Trophoblast cell (in vitro differentiated cells and primary cell): ENCODE measurements around the gene TIGAR.

ENCODE experiments used
- DNase-seq, 2 donors: peaks; one replicate each; pipeline ENCODE4 v3.0.0-alpha.2; 2016
- H2AFZ ChIP-seq: 2 replicates; pipeline ENCODE4 v1.6.1; 2013; ENCODE audit warnings: low read length, moderate library complexity, mild to moderate bottlenecking; ENCODE audit not compliant: insufficient read depth, poor library complexity
- H2AK5ac ChIP-seq: 2 replicates; pipeline ENCODE4 v1.6.1; 2013; ENCODE audit warnings: mild to moderate bottlenecking, low read length
- H2BK120ac ChIP-seq: 2 replicates; pipeline ENCODE4 v1.6.1; 2013; ENCODE audit warnings: low read length, mild to moderate bottlenecking, moderate library complexity; ENCODE audit not compliant: insufficient read depth, poor library complexity
- H2BK12ac ChIP-seq: 2 replicates; pipeline ENCODE4 v1.6.1; 2013; ENCODE audit warnings: mild to moderate bottlenecking, low read length, moderate library complexity
- H2BK5ac ChIP-seq: 2 replicates; pipeline ENCODE4 v1.6.1; 2013; ENCODE audit warnings: low read length, low read depth, moderate library complexity, mild to moderate bottlenecking; ENCODE audit not compliant: poor library complexity
- H3K14ac ChIP-seq: 2 replicates; pipeline ENCODE4 v1.6.1; 2013; ENCODE audit warnings: mild to moderate bottlenecking, low read length
- H3K18ac ChIP-seq: 2 replicates; pipeline ENCODE4 v1.6.1; 2013; ENCODE audit warnings: mild to moderate bottlenecking, low read length
- H3K23ac ChIP-seq: 2 replicates; pipeline ENCODE4 v1.6.1; 2013; ENCODE audit warnings: low read length
- H3K27ac ChIP-seq: 2 replicates; pipeline ENCODE4 v1.5.1; 2013; ENCODE audit warnings: low read depth, mild to moderate bottlenecking, inconsistent platforms, low read length, moderate library complexity
- H3K27me3 ChIP-seq: 2 replicates; pipeline ENCODE4 v1.6.1; 2013; ENCODE audit warnings: inconsistent platforms, mild to moderate bottlenecking, low read length, moderate library complexity; ENCODE audit not compliant: insufficient read depth
- H3K36me3 ChIP-seq, 2 experiments: 1 replicate in 1 of 2; 2 replicates in 1 of 2; pipeline ENCODE4 v1.6.1; 2013; ENCODE audit warnings: low read length in 2 of 2, mild to moderate bottlenecking in 2 of 2, moderate library complexity in 1 of 2; ENCODE audit not compliant: insufficient read depth in 2 of 2, control insufficient read depth in 1 of 2
- H3K4ac ChIP-seq: 2 replicates; pipeline ENCODE4 v1.6.1; 2013; ENCODE audit warnings: low read depth, mild to moderate bottlenecking, low read length, moderate library complexity
- H3K4me1 ChIP-seq, 2 experiments: 1 replicate in 1 of 2; 2 replicates in 1 of 2; pipeline ENCODE4 v1.6.1; 2013; ENCODE audit warnings: low read length in 2 of 2, mild to moderate bottlenecking in 2 of 2, moderate library complexity in 1 of 2; ENCODE audit not compliant: insufficient read depth in 2 of 2, control insufficient read depth in 1 of 2
- H3K4me2 ChIP-seq: 2 replicates; pipeline ENCODE4 v1.6.1; 2013; ENCODE audit warnings: inconsistent platforms, mild to moderate bottlenecking, low read length, moderate library complexity
- H3K4me3 ChIP-seq: 2 replicates; pipeline ENCODE4 v1.5.1; 2013; ENCODE audit warnings: mild to moderate bottlenecking, low read depth, low read length, inconsistent platforms
- H3K79me1 ChIP-seq: one replicate; pipeline ENCODE4 v1.6.1; 2013; ENCODE audit warnings: low read length
- H3K79me2 ChIP-seq: 2 replicates; pipeline ENCODE4 v1.6.1; 2013; ENCODE audit warnings: low read length, mild to moderate bottlenecking; ENCODE audit not compliant: control insufficient read depth, insufficient read depth, poor library complexity
- H3K9ac ChIP-seq: 2 replicates; pipeline ENCODE4 v1.6.1; 2013; ENCODE audit warnings: mild to moderate bottlenecking, low read length
- H3K9me3 ChIP-seq: 2 replicates; pipeline ENCODE4 v1.6.1; 2013; ENCODE audit warnings: low read depth, mild to moderate bottlenecking, control low read depth, inconsistent platforms, low read length; ENCODE audit not compliant: insufficient read depth
- H4K12ac ChIP-seq: 2 replicates; pipeline ENCODE4 v1.6.1; 2013; ENCODE audit warnings: low read depth, mild to moderate bottlenecking, low read length, moderate library complexity
- H4K8ac ChIP-seq: 2 replicates; pipeline ENCODE4 v1.6.1; 2013; ENCODE audit warnings: low read depth, mild to moderate bottlenecking, low read length, moderate library complexity
- H4K91ac ChIP-seq: one replicate; pipeline ENCODE4 v1.6.1; 2013; ENCODE audit warnings: low read depth, mild to moderate bottlenecking, low read length, moderate library complexity
- WGBS: extraction: QIAGEN DNeasy Blood & Tissue Kit; methylation state at CpG from one replicate; pipeline ENCODE4 v1.1.7; 2013; ENCODE audit warnings: missing lambda C conversion rate; ENCODE audit not compliant: insufficient read length, insufficient coverage; ENCODE audit errors: extremely low coverage; 5-methylcytosine and 5-hydroxymethylcytosine counted together

Gene TIGAR

DNA sequence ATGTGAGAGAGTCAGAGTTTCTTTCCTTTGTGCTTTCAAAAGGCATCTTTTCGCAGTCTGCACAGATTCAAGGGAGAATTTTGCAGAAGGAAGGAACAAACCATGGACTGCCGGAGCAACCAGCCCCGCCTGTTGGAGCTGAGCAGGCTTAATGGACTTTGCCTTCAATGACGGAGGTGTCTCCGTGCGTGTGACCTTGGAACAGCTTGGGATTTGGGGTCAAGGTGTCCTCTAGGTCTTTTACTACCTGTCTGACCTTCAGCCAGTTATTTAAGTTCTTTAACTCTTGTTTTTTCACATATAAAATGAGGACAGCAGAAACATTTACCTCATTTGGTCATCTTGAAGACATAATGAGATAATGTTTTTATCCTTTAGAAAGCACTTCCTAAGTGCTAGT lies 54.4 kb downstream of the TIGAR start:
- H2BK12ac ChIP-seq, result no peak overlapping the region
- H4K12ac ChIP-seq, result no peak overlapping the region
- no peak overlapping the region for H2AK5ac ChIP-seq
- H2AFZ ChIP-seq, result no peak overlapping the region
- no peak overlapping the region for H2BK120ac ChIP-seq
- H3K4me2 ChIP-seq, result no peak overlapping the region
- H3K79me1 ChIP-seq, result no peaks in the 10 kb centered on the region
- H3K4me3 ChIP-seq, result no peak overlapping the region
- H3K9ac ChIP-seq, result no peak overlapping the region
- H3K79me2 ChIP-seq, result no peaks in the 10 kb centered on the region
- no peak overlapping the region for H3K23ac ChIP-seq
- no peak overlapping the region for H3K18ac ChIP-seq
- no peaks in the 10 kb centered on the region for H3K27me3 ChIP-seq
- H4K8ac ChIP-seq, result no peak overlapping the region
- no peak overlapping the region for H4K91ac ChIP-seq
- no peak overlapping the region for H3K4ac ChIP-seq
- no peak overlapping the region for H2BK5ac ChIP-seq
- WGBS, result no CpG with 5 or more reads among the region's 6 CpGs
- no peak overlapping the region for H3K27ac ChIP-seq
- H3K14ac ChIP-seq, result no peak overlapping the region
- H3K9me3 ChIP-seq, result no peaks in the 10 kb centered on the region
- no peaks in the 10 kb centered on the region for H3K36me3 ChIP-seq
- peaks cover 0 to 3% of the 10 kb centered on the region in 2 experiments for H3K4me1 ChIP-seq
- DNase-seq, result no peak

DNA sequence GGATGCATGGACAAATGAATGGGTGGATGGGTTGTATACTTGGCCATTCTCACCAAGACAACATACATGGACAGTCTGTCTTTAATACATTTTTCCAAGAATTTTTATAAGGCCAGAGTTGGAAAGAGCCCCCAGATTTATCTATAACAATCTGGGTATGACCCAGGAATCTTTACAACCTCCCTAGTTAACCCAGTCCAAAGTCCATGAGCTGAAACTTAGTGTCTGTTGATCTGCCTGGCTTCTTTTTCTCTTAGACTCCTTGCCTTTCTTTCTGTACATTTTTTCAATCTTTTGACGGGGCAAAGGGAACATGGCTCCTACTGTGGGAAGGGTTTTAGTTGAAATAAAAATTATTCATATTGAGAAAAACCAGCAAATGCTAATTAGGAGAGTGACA lies 57.8 kb downstream of the TIGAR start:
- Histone ChIP-seq H2AK5ac (no peak overlapping the region), H3K4me3 (no peak overlapping the region), H3K27ac (no peak overlapping the region), H2AFZ (no peak overlapping the region), H2BK12ac (no peak overlapping the region), H3K14ac (no peak overlapping the region), H4K12ac (no peak overlapping the region), H3K9ac (no peak overlapping the region), H3K4ac (no peak overlapping the region), H3K4me2 (no peak overlapping the region), H3K79me2 (no peaks in the 10 kb centered on the region), H3K18ac (no peak overlapping the region), H3K23ac (no peak overlapping the region), H2BK120ac (no peak overlapping the region), H3K79me1 (no peaks in the 10 kb centered on the region), H3K9me3 (no peaks in the 10 kb centered on the region), H3K27me3 (no peaks in the 10 kb centered on the region), H3K36me3 (no peaks in the 10 kb centered on the region), H4K8ac (no peak overlapping the region), H4K91ac (no peak overlapping the region), H3K4me1 (peaks cover 0 to 3% of the 10 kb centered on the region in 2 experiments), H2BK5ac (no peak overlapping the region)
- no peak for DNase-seq
- WGBS, result no CpG with 5 or more reads among the region's 1 CpG

DNA sequence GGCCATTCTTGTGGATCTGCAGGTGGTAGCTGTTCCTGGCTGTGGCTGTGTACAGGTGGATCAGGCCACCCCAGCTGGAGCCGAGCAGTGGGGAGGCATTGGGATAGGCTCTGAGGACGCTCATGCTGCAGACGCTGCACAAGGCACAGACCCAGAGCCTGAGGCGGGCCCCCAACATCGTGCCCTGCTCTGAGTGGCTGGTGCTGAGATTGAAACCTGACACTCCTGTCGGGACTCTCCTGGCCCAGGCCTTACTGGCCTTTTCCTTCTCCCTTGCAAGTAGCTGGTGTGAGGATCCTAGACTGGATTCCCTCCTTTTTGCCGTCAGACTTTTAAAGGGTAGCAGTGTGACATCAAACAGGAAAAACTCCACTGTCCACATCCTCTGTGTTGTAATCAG lies 58.4 kb downstream of the TIGAR start, which contains the start of gene FGF23:
Gene FGF23, minus strand, starts transcription at position 308 of the 400 bp plus-strand sequence. Its CDS starts 130 bp downstream, at position 178.
- Histone ChIP-seq H2AK5ac (no peak within 1 kb of the TSS), H3K14ac (no peak within 1 kb of the TSS), H3K27ac (no peak within 1 kb of the TSS), H3K79me1 (no peaks in the 10 kb centered on the region), H3K18ac (no peak within 1 kb of the TSS), H2AFZ (no peak within 1 kb of the TSS), H3K4me1 (peaks cover 0 to 3% of the 10 kb centered on the region in 2 experiments), H4K91ac (no peak within 1 kb of the TSS), H3K79me2 (no peaks in the 10 kb centered on the region), H2BK5ac (no peak within 1 kb of the TSS), H4K12ac (no peak within 1 kb of the TSS), H3K4me3 (peak within 1 kb of the TSS; percentile 62), H2BK12ac (no peak within 1 kb of the TSS), H3K4ac (no peak within 1 kb of the TSS), H3K23ac (peak within 1 kb of the TSS; percentile 25), H4K8ac (no peak within 1 kb of the TSS), H3K9ac (no peak within 1 kb of the TSS), H3K4me2 (peak within 1 kb of the TSS; percentile 20), H3K9me3 (no peaks in the 10 kb centered on the region), H2BK120ac (no peak within 1 kb of the TSS), H3K27me3 (no peaks in the 10 kb centered on the region), H3K36me3 (no peaks in the 10 kb centered on the region)
- no peak for DNase-seq
- no CpG with 5 or more reads among the region's 7 CpGs for WGBS

DNA sequence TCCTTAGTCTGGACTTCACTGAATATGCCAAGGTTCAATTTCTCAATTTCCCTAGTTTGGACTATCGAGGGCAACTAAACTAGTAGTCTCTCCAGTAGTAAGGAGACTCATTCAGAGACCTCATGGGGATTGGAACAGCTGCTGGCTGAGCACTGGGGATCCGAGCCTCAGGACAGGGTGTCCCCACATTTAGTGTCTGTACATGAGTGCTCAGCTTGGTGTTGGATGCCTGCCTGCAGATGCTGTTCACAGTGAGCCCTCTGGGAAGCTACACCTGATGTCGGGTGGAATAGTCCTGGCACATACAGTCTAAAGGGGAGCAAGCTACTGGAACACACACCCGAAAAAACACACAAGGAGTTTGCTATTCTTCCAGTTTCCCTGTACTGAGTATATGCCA lies 59.3 kb downstream of the TIGAR start:
- no peak overlapping the region for H2BK5ac ChIP-seq
- no peak overlapping the region for H3K18ac ChIP-seq
- no CpG with 5 or more reads among the region's 4 CpGs for WGBS
- H4K8ac ChIP-seq, result no peak overlapping the region
- H3K79me1 ChIP-seq, result no peaks in the 10 kb centered on the region
- no peak overlapping the region for H3K14ac ChIP-seq
- H3K9me3 ChIP-seq, result no peaks in the 10 kb centered on the region
- no peak overlapping the region for H3K9ac ChIP-seq
- H3K23ac ChIP-seq, result peak overlapping the region; percentile 25
- H4K91ac ChIP-seq, result no peak overlapping the region
- H3K4me3 ChIP-seq, result peak overlapping the region; percentile 62
- no peak overlapping the region for H3K4ac ChIP-seq
- H3K4me2 ChIP-seq, result no peak overlapping the region
- H2AFZ ChIP-seq, result no peak overlapping the region
- H3K36me3 ChIP-seq, result no peaks in the 10 kb centered on the region
- no peak for DNase-seq
- H2BK120ac ChIP-seq, result no peak overlapping the region
- H4K12ac ChIP-seq, result no peak overlapping the region
- H3K79me2 ChIP-seq, result no peaks in the 10 kb centered on the region
- H2BK12ac ChIP-seq, result no peak overlapping the region
- H3K27ac ChIP-seq, result no peak overlapping the region
- peaks cover 0 to 3% of the 10 kb centered on the region in 2 experiments for H3K4me1 ChIP-seq
- H3K27me3 ChIP-seq, result no peaks in the 10 kb centered on the region
- no peak overlapping the region for H2AK5ac ChIP-seq
